Neural cell (in vitro differentiated cells): Measurements from ENCODE around the gene FHL3. TPM values are rescaled to one million over a fixed set of nuclear protein-coding genes. Genes with fewer than 3 reads are reported as not detected.

Experiments
- H2AFZ ChIP-seq: fragments of 200-600, 300-800 bp; sonication (generic), shearing (Covaris generic); 2 replicates; pipeline ENCODE4 v1.6.0; 2014; ENCODE audit warnings: low read depth, mild to moderate bottlenecking, antibody characterized with exemption, low read length, moderate library complexity
- H3F3A ChIP-seq: fragments of 200-600 bp; shearing (Covaris generic); 2 replicates; pipeline ENCODE4 v1.6.1; 2016; ENCODE audit warnings: mild to moderate bottlenecking, moderate library complexity, mixed read lengths, antibody characterized with exemption, low read length; ENCODE audit not compliant: insufficient read depth, poor library complexity, severe bottlenecking
- H3K27ac ChIP-seq: fragments of 200-600, 300-800 bp; sonication (generic), shearing (Covaris generic); 2 replicates; pipeline ENCODE4 v1.5.1; 2014; ENCODE audit warnings: mild to moderate bottlenecking, low read length, moderate library complexity
- H3K27me3 ChIP-seq: fragments of 300-800, 200-600 bp; sonication (generic), shearing (Covaris generic); 2 replicates; pipeline ENCODE4 v1.6.0; 2014; ENCODE audit warnings: mild to moderate bottlenecking, low read depth, low read length, moderate library complexity; ENCODE audit not compliant: insufficient read depth
- H3K36me3 ChIP-seq: fragments of 300-800, 200-600 bp; sonication (generic), shearing (Covaris generic); 2 replicates; pipeline ENCODE4 v1.5.1; 2014; ENCODE audit warnings: mild to moderate bottlenecking, antibody characterized with exemption, low read length, moderate library complexity; ENCODE audit not compliant: insufficient read depth
- H3K4me2 ChIP-seq: fragments of 300-800, 200-600 bp; sonication (generic), shearing (Covaris generic); 2 replicates; pipeline ENCODE4 v1.6.0; 2014; ENCODE audit warnings: mild to moderate bottlenecking, low read length
- H3K4me3 ChIP-seq: fragments of 300-800, 200-600 bp; sonication (generic), shearing (Covaris generic); 2 replicates; pipeline ENCODE4 v1.5.1; 2014; ENCODE audit warnings: mild to moderate bottlenecking, low read length, moderate library complexity
- H3K79me2 ChIP-seq: fragments of 200-600 bp; shearing (Covaris generic); replicated peaks from 2 replicates; pipeline ENCODE4 v1.6.0; 2014; ENCODE audit warnings: mild to moderate bottlenecking, low read length, moderate library complexity; ENCODE audit not compliant: insufficient read depth
- H3K9ac ChIP-seq: fragments of 300-800, 200-600 bp; sonication (generic), shearing (Covaris generic); 2 replicates; pipeline ENCODE4 v1.6.1; 2016; ENCODE audit warnings: mild to moderate bottlenecking, low read length, mixed read lengths
- H3K9me2 ChIP-seq: fragments of 200-600 bp; shearing (Covaris generic); 2 replicates; pipeline ENCODE4 v1.6.1; 2016; ENCODE audit warnings: mild to moderate bottlenecking, low read length, mixed read lengths; ENCODE audit not compliant: insufficient read depth
- H3K9me3 ChIP-seq: fragments of 200-600, 300-800 bp; sonication (generic), shearing (Covaris generic); 2 replicates; pipeline ENCODE4 v1.6.1; 2016; ENCODE audit warnings: mild to moderate bottlenecking, mixed run types, low read length, moderate library complexity, mixed read lengths
- H4K20me1 ChIP-seq: fragments of 200-600 bp; shearing (Covaris generic); 2 replicates; pipeline ENCODE4 v1.6.1; 2016; ENCODE audit warnings: mild to moderate bottlenecking, mixed run types; ENCODE audit not compliant: insufficient read depth
- EP300 ChIP-seq: fragments of 450-650 bp; conservative IDR thresholded peaks from 2 replicates; pipeline ENCODE4 v1.6.1; 2014; ENCODE audit warnings: antibody characterized with exemption, mild to moderate bottlenecking, moderate library complexity; ENCODE audit not compliant: poor library complexity, severe bottlenecking
- EZH2 ChIP-seq: fragments of 200-600, 300-800 bp; shearing (Covaris generic), sonication (generic); IDR thresholded peaks from 2 replicates; pipeline ENCODE4 v1.6.1; 2014; ENCODE audit warnings: antibody characterized with exemption, low read length, borderline replicate concordance, mild to moderate bottlenecking; ENCODE audit not compliant: insufficient read depth, poor library complexity, severe bottlenecking
- MXI1 ChIP-seq: fragments of 450-650 bp; conservative IDR thresholded peaks from 2 replicates; pipeline ENCODE4 v1.6.1; 2014; ENCODE audit warnings: antibody characterized with exemption, mild to moderate bottlenecking; ENCODE audit not compliant: poor library complexity, severe bottlenecking
- RAD21 ChIP-seq: fragments of 450-650 bp; conservative IDR thresholded peaks from 2 replicates; pipeline ENCODE4 v1.6.1; 2014; ENCODE audit warnings: antibody characterized with exemption, mild to moderate bottlenecking, moderate library complexity
- SMC3 ChIP-seq: fragments of 450-650 bp; conservative IDR thresholded peaks from 2 replicates; pipeline ENCODE4 v1.6.1; 2014; ENCODE audit warnings: antibody characterized with exemption, mild to moderate bottlenecking, moderate library complexity; ENCODE audit not compliant: poor library complexity
- TAF1 ChIP-seq: IDR thresholded peaks from 2 replicates; pipeline ENCODE4 v1.6.1; 2012; ENCODE audit warnings: low read depth
- polyA plus RNA-seq: library from polyadenylated mRNA; depleted of rRNA; stranded (reverse); fragments of >200 nt; gene quantifications from 2 replicates; pipeline ENCODE4 v1.2.3, GENCODE V29; 2014
- TF ChIP-seq, protein P1 (sequence below): fragments of 450-650 bp; IDR thresholded peaks from 2 replicates; pipeline ENCODE4 v1.5.1; 2014; ENCODE audit warnings: antibody characterized with exemption, mild to moderate bottlenecking, moderate library complexity; ENCODE audit not compliant: poor library complexity, severe bottlenecking

The FHL3 gene
- polyA plus RNA-seq, 1 donor from 2014 or later = 3.5 TPM

DNA sequence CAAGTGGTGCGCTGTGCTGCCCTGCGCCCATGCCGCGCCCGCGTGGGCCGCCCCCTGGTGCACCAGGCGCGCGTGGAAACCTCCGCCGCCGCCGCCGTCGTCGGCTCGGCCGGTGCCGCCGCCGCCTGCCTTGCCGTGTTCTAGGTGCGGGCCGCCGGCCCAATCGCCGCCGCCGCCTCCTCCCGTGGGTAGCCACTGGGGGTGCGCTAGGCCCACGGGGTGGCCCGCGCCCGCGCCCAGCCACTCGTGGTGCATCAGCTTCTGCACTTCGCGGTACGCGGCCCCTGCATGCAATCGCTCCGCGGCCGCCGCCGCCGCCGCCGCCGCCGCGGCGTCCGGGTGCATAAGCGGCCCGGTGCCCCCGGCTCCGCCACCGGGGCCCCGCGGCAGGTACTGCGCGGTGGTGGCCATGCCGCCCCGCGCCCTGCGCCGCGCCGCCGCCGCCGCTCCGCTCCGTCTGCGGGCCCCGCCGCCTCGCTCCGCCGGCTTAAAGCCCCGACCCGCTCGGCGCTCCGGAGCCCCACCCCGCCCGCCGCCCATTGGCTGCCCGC lies 41.1 kb upstream of the FHL3 start, which contains the start of gene POU3F1:
Gene POU3F1 (minus strand): TSS at position 461 of the 551 bp plus-strand sequence. CDS start 50 bp downstream, at position 411.
- Histone ChIP-seq H2AFZ (peak within 1 kb of the TSS; percentile 32), H3K9me2 (no peaks in the 10 kb centered on the region), H3K79me2 (peaks cover 29% of the 10 kb centered on the region), H3K9ac (peak within 1 kb of the TSS; percentile 71), H3K27ac (peak within 1 kb of the TSS; percentile 53), H4K20me1 (peaks cover 20% of the 10 kb centered on the region), H3K9me3 (no peaks in the 10 kb centered on the region), H3K27me3 (peaks cover 39% of the 10 kb centered on the region), H3K4me2 (peak within 1 kb of the TSS; percentile 59), H3K36me3 (no peaks in the 10 kb centered on the region), H3F3A (no peaks in the 10 kb centered on the region), H3K4me3 (peak within 1 kb of the TSS; percentile 88)
- TF ChIP-seq SMC3 (peak; percentile 24), EZH2 (no peak), EP300 (no peak), TAF1 (no peak), RAD21 (peak; percentile 19)
- TF ChIP-seq, protein P1, sequence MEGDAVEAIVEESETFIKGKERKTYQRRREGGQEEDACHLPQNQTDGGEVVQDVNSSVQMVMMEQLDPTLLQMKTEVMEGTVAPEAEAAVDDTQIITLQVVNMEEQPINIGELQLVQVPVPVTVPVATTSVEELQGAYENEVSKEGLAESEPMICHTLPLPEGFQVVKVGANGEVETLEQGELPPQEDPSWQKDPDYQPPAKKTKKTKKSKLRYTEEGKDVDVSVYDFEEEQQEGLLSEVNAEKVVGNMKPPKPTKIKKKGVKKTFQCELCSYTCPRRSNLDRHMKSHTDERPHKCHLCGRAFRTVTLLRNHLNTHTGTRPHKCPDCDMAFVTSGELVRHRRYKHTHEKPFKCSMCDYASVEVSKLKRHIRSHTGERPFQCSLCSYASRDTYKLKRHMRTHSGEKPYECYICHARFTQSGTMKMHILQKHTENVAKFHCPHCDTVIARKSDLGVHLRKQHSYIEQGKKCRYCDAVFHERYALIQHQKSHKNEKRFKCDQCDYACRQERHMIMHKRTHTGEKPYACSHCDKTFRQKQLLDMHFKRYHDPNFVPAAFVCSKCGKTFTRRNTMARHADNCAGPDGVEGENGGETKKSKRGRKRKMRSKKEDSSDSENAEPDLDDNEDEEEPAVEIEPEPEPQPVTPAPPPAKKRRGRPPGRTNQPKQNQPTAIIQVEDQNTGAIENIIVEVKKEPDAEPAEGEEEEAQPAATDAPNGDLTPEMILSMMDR = peak; percentile 40

DNA sequence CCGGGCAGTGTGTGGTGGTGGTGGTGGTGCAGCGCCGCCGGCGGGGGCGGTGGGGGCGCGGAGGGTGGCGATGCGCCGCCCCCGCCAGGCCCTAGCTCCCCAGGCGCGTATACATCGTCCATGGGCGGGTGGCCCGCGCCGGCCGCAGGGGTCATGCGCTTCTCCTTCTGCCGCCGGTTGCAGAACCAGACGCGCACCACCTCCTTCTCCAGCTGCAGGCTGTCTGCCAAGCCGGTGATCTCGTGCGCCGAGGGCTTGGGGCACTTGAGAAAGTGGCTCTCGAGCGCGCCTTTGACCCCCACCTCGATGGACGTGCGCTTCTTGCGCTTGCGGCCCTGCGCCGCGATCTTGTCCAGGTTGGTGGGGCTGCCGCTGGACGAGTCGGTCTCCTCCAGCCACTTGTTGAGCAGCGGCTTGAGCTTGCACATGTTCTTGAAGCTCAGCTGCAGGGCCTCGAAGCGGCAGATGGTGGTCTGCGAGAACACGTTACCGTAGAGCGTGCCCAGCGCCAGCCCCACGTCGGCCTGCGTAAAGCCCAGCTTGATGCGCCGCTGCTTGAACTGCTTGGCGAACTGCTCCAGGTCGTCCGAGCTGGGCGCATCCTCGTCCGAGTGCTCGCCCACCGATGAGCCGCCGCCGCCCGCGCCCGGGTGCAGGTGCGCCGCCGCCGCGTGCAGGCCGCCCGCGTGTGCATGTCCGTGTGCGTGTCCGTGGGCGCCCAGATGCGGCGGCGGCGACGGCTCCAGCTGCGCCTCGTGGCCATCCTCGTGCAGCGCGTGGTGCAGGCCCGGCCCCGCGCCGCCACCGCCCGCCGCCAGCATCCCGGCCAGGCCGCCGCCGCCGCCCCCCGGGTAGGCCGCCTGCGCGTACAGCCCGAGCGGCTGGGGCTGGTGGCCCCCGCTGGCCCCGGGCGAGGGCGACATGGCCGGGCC lies 40.4 kb upstream of the FHL3 start:
- peak overlapping the region; percentile 73 for H3K4me3 ChIP-seq
- H3K9ac ChIP-seq = peak overlapping the region; percentile 58
- H4K20me1 ChIP-seq = peaks cover 20% of the 10 kb centered on the region
- no peaks in the 10 kb centered on the region for H3K36me3 ChIP-seq
- no peak overlapping the region for H3K27ac ChIP-seq
- peak overlapping the region; percentile 59 for H3K4me2 ChIP-seq
- no peaks in the 10 kb centered on the region for H3K9me2 ChIP-seq
- H3F3A ChIP-seq = no peaks in the 10 kb centered on the region
- H3K27me3 ChIP-seq = peaks cover 39% of the 10 kb centered on the region
- no peak overlapping the region for H2AFZ ChIP-seq
- peaks cover 29% of the 10 kb centered on the region for H3K79me2 ChIP-seq
- H3K9me3 ChIP-seq = no peaks in the 10 kb centered on the region
- peak; percentile 52 for TF ChIP-seq MXI1
- no peak for TF ChIP-seq TAF1
